ENCODE data around the gene USP13. TPM values are rescaled to one million over a fixed set of nuclear protein-coding genes. Genes with fewer than 3 reads are reported as not detected.

Gene USP13
- total and polyA plus RNA-seq, 2 of the 13 experiments (the other 11 are each of a cell fraction or from before 2014, with no cell fraction given), result 15.9 to 36.7 TPM

DNA sequence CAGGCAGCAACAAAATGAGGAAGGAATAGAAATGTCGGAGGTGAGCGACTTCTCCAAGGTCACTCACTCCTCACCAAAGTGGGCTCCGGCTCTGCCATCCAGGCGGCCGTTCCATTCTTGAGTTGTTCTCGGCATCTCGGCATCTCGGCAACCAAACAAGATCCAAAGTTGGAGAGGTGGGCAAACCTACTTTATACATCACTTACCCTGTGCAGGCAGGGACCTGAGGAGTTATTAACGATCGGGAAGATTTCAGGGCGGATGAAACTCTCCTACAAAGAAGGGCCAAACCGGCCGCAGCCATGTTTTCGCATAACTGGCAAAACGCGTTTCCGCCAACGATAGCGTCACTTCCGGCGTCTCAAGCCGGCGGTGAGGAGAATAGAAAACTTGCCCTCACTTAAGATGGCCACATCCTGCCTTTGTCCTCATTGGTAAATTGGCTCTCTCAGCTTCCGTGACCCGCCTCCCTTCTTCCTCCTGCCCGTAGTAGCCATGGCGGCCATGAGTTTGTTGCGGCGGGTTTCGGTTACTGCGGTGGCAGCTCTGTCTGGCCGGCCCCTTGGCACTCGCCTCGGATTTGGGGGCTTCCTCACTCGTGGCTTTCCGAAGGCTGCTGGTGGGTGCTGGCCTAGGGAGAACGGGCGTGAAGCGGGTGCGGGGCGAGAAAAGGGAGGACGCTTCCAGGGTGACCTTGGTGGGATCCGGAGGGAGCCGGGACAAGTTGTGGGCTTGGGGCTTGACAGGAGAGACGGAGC is 48.3 kb upstream of the USP13 start, which contains the start of the genes MRPL47 and NDUFB5 (continued):
- TF ChIP-seq, protein P1, sequence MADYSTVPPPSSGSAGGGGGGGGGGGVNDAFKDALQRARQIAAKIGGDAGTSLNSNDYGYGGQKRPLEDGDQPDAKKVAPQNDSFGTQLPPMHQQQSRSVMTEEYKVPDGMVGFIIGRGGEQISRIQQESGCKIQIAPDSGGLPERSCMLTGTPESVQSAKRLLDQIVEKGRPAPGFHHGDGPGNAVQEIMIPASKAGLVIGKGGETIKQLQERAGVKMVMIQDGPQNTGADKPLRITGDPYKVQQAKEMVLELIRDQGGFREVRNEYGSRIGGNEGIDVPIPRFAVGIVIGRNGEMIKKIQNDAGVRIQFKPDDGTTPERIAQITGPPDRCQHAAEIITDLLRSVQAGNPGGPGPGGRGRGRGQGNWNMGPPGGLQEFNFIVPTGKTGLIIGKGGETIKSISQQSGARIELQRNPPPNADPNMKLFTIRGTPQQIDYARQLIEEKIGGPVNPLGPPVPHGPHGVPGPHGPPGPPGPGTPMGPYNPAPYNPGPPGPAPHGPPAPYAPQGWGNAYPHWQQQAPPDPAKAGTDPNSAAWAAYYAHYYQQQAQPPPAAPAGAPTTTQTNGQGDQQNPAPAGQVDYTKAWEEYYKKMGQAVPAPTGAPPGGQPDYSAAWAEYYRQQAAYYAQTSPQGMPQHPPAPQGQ (CRISPR knock-in tag; IDR thresholded peaks at IDR 0.05; ENCODE audit: borderline replicate concordance), result no peak
- TF ChIP-seq NR2F2 (IDR thresholded peaks at IDR 0.05; ENCODE audit: borderline replicate concordance, low read depth) (peak; percentile 5; the same call in 1 of the 2 replicates), ZFAT (CRISPR knock-in tag; conservative IDR thresholded peaks at IDR 0.05) (no peak), NFATC3 (CRISPR knock-in tag; IDR thresholded peaks at IDR 0.05) (no peak), ZNF570 (CRISPR knock-in tag; IDR thresholded peaks at IDR 0.05; ENCODE audit: borderline replicate concordance) (no peak), ZNF678 (CRISPR knock-in tag; IDR thresholded peaks at IDR 0.05) (no peak), FOSL1 (CRISPR knock-in tag; IDR thresholded peaks at IDR 0.05; ENCODE audit: borderline replicate concordance) (no peak), ERF (CRISPR knock-in tag; IDR thresholded peaks at IDR 0.05) (peak; percentile 71; the same call in 1 of the 2 replicates), PAF1 (CRISPR knock-in tag; IDR thresholded peaks at IDR 0.05) (no peak), EHMT2 (IDR thresholded peaks at IDR 0.05; ENCODE audit: borderline replicate concordance, low read depth, low read length) (no peak; the same call in 1 of the 2 replicates)
- TF ChIP-seq, protein P2, sequence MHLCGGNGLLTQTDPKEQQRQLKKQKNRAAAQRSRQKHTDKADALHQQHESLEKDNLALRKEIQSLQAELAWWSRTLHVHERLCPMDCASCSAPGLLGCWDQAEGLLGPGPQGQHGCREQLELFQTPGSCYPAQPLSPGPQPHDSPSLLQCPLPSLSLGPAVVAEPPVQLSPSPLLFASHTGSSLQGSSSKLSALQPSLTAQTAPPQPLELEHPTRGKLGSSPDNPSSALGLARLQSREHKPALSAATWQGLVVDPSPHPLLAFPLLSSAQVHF (CRISPR knock-in tag; IDR thresholded peaks at IDR 0.05), result no peak
- TF ChIP-seq, protein P3, sequence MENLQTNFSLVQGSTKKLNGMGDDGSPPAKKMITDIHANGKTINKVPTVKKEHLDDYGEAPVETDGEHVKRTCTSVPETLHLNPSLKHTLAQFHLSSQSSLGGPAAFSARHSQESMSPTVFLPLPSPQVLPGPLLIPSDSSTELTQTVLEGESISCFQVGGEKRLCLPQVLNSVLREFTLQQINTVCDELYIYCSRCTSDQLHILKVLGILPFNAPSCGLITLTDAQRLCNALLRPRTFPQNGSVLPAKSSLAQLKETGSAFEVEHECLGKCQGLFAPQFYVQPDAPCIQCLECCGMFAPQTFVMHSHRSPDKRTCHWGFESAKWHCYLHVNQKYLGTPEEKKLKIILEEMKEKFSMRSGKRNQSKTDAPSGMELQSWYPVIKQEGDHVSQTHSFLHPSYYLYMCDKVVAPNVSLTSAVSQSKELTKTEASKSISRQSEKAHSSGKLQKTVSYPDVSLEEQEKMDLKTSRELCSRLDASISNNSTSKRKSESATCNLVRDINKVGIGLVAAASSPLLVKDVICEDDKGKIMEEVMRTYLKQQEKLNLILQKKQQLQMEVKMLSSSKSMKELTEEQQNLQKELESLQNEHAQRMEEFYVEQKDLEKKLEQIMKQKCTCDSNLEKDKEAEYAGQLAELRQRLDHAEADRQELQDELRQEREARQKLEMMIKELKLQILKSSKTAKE (CRISPR knock-in tag; IDR thresholded peaks at IDR 0.05; ENCODE audit: borderline replicate concordance), result no peak
- TF ChIP-seq, protein P4, sequence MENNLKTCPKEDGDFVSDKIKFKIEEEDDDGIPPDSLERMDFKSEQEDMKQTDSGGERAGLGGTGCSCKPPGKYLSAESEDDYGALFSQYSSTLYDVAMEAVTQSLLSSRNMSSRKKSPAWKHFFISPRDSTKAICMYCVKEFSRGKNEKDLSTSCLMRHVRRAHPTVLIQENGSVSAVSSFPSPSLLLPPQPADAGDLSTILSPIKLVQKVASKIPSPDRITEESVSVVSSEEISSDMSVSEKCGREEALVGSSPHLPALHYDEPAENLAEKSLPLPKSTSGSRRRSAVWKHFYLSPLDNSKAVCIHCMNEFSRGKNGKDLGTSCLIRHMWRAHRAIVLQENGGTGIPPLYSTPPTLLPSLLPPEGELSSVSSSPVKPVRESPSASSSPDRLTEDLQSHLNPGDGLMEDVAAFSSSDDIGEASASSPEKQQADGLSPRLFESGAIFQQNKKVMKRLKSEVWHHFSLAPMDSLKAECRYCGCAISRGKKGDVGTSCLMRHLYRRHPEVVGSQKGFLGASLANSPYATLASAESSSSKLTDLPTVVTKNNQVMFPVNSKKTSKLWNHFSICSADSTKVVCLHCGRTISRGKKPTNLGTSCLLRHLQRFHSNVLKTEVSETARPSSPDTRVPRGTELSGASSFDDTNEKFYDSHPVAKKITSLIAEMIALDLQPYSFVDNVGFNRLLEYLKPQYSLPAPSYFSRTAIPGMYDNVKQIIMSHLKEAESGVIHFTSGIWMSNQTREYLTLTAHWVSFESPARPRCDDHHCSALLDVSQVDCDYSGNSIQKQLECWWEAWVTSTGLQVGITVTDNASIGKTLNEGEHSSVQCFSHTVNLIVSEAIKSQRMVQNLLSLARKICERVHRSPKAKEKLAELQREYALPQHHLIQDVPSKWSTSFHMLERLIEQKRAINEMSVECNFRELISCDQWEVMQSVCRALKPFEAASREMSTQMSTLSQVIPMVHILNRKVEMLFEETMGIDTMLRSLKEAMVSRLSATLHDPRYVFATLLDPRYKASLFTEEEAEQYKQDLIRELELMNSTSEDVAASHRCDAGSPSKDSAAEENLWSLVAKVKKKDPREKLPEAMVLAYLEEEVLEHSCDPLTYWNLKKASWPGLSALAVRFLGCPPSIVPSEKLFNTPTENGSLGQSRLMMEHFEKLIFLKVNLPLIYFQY (CRISPR knock-in tag; IDR thresholded peaks at IDR 0.05; ENCODE audit: borderline replicate concordance), result no peak
- TF ChIP-seq, protein P5, sequence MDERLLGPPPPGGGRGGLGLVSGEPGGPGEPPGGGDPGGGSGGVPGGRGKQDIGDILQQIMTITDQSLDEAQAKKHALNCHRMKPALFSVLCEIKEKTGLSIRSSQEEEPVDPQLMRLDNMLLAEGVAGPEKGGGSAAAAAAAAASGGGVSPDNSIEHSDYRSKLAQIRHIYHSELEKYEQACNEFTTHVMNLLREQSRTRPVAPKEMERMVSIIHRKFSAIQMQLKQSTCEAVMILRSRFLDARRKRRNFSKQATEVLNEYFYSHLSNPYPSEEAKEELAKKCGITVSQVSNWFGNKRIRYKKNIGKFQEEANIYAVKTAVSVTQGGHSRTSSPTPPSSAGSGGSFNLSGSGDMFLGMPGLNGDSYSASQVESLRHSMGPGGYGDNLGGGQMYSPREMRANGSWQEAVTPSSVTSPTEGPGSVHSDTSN (CRISPR knock-in tag; IDR thresholded peaks at IDR 0.05), result no peak

Measured in HepG2 (cell line).